ENCODE measurements around the gene BMP10. TPM values are rescaled to one million over a fixed set of nuclear protein-coding genes. Genes with fewer than 3 reads are reported as not detected.
A peak's percentile ranks its signal among the peaks of the same experiment; 100 is the strongest.

The BMP10 gene
- total and polyA plus RNA-seq, 2 donors (not counting 1 experiment from before 2014, with no cell fraction given): not detected

DNA sequence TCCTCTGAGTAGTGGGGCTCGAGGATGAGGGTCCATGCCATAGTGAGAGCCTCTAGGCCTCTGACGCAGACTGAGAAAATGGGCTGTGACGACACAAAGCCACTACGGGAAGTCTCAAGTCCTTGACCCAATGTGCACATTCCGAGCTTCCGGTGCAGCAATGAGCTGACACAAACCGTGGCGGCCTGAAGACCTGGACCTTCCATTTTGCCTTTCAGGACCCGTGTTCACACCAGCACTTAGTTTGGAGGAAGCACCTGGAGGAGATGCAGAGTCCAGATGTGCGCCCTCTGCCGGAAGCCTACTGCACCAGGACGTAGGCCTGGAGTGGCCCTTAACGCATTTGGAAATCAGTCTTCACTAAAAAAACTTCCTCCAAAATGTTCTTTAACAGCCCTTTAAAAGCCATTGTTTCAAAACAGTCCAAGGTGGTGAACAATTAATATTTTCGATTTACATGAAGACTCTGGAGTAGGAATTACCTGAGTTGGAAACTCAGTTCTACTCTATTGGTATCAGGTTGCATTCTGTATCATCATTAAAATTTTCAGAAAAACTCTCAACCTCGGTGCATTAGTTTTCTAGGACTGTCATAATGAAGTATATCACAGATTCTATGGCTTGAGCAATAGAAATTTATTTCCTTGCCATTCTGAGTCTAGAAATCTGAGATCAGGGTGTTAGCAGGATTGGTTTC, 33.9 kb downstream of the BMP10 start:
- H3K27me3 ChIP-seq (ENCODE audit: control insufficient read depth, insufficient read depth, low read length): no peaks in the 10 kb centered on the region
- no peaks in the 10 kb centered on the region for H3K9me3 ChIP-seq (ENCODE audit: control insufficient read depth, insufficient read depth, low read depth, low read length)
- no peak overlapping the region for H3K4me3 ChIP-seq (replicated peaks in 1 of 4; ENCODE audit: control extremely low read depth in 1 of 4, insufficient read depth in 1 of 4, low read depth in 3 of 4, low read length in 4 of 4)
- H3K79me2 ChIP-seq (ENCODE audit: control insufficient read depth, insufficient read depth, low read length): no peaks in the 10 kb centered on the region
- TF ChIP-seq, protein P1, sequence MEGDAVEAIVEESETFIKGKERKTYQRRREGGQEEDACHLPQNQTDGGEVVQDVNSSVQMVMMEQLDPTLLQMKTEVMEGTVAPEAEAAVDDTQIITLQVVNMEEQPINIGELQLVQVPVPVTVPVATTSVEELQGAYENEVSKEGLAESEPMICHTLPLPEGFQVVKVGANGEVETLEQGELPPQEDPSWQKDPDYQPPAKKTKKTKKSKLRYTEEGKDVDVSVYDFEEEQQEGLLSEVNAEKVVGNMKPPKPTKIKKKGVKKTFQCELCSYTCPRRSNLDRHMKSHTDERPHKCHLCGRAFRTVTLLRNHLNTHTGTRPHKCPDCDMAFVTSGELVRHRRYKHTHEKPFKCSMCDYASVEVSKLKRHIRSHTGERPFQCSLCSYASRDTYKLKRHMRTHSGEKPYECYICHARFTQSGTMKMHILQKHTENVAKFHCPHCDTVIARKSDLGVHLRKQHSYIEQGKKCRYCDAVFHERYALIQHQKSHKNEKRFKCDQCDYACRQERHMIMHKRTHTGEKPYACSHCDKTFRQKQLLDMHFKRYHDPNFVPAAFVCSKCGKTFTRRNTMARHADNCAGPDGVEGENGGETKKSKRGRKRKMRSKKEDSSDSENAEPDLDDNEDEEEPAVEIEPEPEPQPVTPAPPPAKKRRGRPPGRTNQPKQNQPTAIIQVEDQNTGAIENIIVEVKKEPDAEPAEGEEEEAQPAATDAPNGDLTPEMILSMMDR (conservative IDR thresholded peaks at IDR 0.05 in 1 of 2, IDR thresholded peaks at IDR 0.05 in 1 of 2; ENCODE audit: low read depth in 1 of 2, low read length in 2 of 2): peak; percentile 20 to 54
- no peak for TF ChIP-seq EZH2 (IDR thresholded peaks at IDR 0.05; ENCODE audit: low read length, missing control alignments)
- H3K4me1 ChIP-seq (ENCODE audit: control insufficient read depth, extremely low read depth, insufficient read depth, low read length): peaks cover under 1% of the 10 kb centered on the region
- H2AFZ ChIP-seq (ENCODE audit: low read length): no peak overlapping the region
- peak; percentile 23 to 34 for DNase-seq (ENCODE audit: low read depth in 2 of 2)
- no peaks in the 10 kb centered on the region for H3K36me3 ChIP-seq (ENCODE audit: control insufficient read depth, insufficient read depth, low read length)
- H3K9ac ChIP-seq (ENCODE audit: insufficient read depth, low read length): no peak overlapping the region
- H4K20me1 ChIP-seq (ENCODE audit: control insufficient read depth, extremely low read depth, insufficient read depth, low read length): no peaks in the 10 kb centered on the region
- no peak overlapping the region for H3K4me2 ChIP-seq (ENCODE audit: extremely low read depth, insufficient read depth, low read length)
- no peak overlapping the region for H3K27ac ChIP-seq (ENCODE audit: insufficient read depth, low read length)

DNA sequence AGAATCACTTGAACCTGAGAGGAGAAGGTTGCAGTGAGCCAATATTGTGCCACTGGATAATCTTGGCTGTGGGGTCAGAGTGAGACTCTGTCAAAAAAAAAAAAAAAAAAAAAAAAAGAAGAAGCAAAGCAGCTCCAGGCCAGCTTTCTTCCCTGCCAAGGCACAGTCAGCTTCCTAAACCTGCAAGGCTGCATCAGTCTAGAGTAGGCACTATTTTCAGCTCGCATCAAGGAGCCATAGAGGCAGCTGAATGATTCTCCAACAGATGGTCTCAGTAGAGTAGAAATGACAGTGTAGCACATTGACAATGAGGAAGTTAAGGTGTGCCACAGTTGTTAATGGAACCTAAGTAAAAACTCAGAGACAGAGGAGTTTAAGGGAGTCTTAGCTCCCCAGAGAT, 35.6 kb downstream of the BMP10 start:
- Histone ChIP-seq H3K27ac (ENCODE audit: insufficient read depth, low read length) (no peak overlapping the region), H3K4me1 (ENCODE audit: control insufficient read depth, extremely low read depth, insufficient read depth, low read length) (peaks cover 12% of the 10 kb centered on the region), H3K4me2 (ENCODE audit: extremely low read depth, insufficient read depth, low read length) (no peak overlapping the region), H3K4me3 (replicated peaks in 1 of 4; ENCODE audit: control extremely low read depth in 1 of 4, insufficient read depth in 1 of 4, low read depth in 3 of 4, low read length in 4 of 4) (no peak overlapping the region), H4K20me1 (ENCODE audit: control insufficient read depth, extremely low read depth, insufficient read depth, low read length) (no peaks in the 10 kb centered on the region), H3K79me2 (ENCODE audit: control insufficient read depth, insufficient read depth, low read length) (no peaks in the 10 kb centered on the region), H3K36me3 (ENCODE audit: control insufficient read depth, insufficient read depth, low read length) (no peaks in the 10 kb centered on the region), H3K9ac (ENCODE audit: insufficient read depth, low read length) (no peak overlapping the region), H3K9me3 (ENCODE audit: control insufficient read depth, insufficient read depth, low read depth, low read length) (no peaks in the 10 kb centered on the region), H3K27me3 (ENCODE audit: control insufficient read depth, insufficient read depth, low read length) (no peaks in the 10 kb centered on the region), H2AFZ (ENCODE audit: low read length) (no peak overlapping the region)
- TF ChIP-seq EZH2 (IDR thresholded peaks at IDR 0.05; ENCODE audit: low read length, missing control alignments): no peak
- TF ChIP-seq, protein P1 (conservative IDR thresholded peaks at IDR 0.05 in 1 of 2, IDR thresholded peaks at IDR 0.05 in 1 of 2; ENCODE audit: low read depth in 1 of 2, low read length in 2 of 2): no peak
- DNase-seq (ENCODE audit: low read depth in 2 of 2): no peak

DNA sequence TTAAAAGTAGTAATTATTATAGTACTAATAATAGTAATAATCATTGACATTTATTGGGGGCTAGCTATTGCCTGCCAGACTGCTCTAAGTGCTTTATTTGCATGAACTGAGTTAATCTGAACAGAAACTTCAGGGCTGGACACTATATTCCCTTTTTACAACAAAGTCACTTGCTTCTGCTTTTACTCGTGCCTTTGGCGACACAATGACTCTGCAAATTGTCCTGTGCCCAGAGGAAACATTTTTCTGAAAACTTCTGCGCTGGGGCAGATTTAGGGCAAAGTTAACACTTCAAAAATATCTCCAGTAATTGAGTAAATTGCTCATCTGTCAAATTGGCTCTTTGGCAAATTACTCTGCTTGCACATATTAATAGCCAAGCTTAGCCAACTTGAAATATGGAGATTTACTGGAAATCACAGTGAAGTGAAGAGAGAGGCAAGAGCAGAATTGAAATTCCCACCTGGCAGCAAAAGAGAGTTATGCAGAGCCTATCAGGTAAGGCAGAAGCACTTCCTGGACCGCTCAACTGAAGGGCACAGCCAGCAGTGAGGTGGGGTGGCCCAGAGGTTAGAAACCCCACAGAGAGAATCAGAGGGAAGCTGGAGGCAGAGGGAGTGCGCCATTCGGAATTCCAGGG, 36.3 kb downstream of the BMP10 start:
- TF ChIP-seq, protein P1 (conservative IDR thresholded peaks at IDR 0.05 in 1 of 2, IDR thresholded peaks at IDR 0.05 in 1 of 2; ENCODE audit: low read depth in 1 of 2, low read length in 2 of 2): no peak
- TF ChIP-seq EZH2 (IDR thresholded peaks at IDR 0.05; ENCODE audit: low read length, missing control alignments): no peak
- Histone ChIP-seq H4K20me1 (ENCODE audit: control insufficient read depth, extremely low read depth, insufficient read depth, low read length) (no peaks in the 10 kb centered on the region), H2AFZ (ENCODE audit: low read length) (no peak overlapping the region), H3K9ac (ENCODE audit: insufficient read depth, low read length) (no peak overlapping the region), H3K4me2 (ENCODE audit: extremely low read depth, insufficient read depth, low read length) (no peak overlapping the region), H3K27ac (ENCODE audit: insufficient read depth, low read length) (no peak overlapping the region), H3K9me3 (ENCODE audit: control insufficient read depth, insufficient read depth, low read depth, low read length) (no peaks in the 10 kb centered on the region), H3K4me3 (replicated peaks in 1 of 4; ENCODE audit: control extremely low read depth in 1 of 4, insufficient read depth in 1 of 4, low read depth in 3 of 4, low read length in 4 of 4) (no peak overlapping the region), H3K4me1 (ENCODE audit: control insufficient read depth, extremely low read depth, insufficient read depth, low read length) (peaks cover 13% of the 10 kb centered on the region), H3K27me3 (ENCODE audit: control insufficient read depth, insufficient read depth, low read length) (no peaks in the 10 kb centered on the region), H3K36me3 (ENCODE audit: control insufficient read depth, insufficient read depth, low read length) (no peaks in the 10 kb centered on the region), H3K79me2 (ENCODE audit: control insufficient read depth, insufficient read depth, low read length) (no peaks in the 10 kb centered on the region)
- DNase-seq (ENCODE audit: low read depth in 2 of 2): no peak
